GM20431 (cell line): ENCODE data around the gene KCNQ2.

Source experiments
- in situ Hi-C: fragments of 300-500 bp; cut with MseI, MboI; formaldehyde crosslinking; loops from one replicate; pipeline ENCODE4 v1.15.0; 2020; ENCODE audit warnings: low sequenced_read_pairs; ENCODE audit not compliant: unreplicated experiment

The KCNQ2 gene

GRCh38 chr20:63441136-63442099, 31.0 kb downstream of the KCNQ2 start:
- in situ Hi-C loops: no loop called here

GRCh38 chr20:63440366-63440955, 32.0 kb downstream of the KCNQ2 start:
- in situ Hi-C loops: no loop called here

DNA sequence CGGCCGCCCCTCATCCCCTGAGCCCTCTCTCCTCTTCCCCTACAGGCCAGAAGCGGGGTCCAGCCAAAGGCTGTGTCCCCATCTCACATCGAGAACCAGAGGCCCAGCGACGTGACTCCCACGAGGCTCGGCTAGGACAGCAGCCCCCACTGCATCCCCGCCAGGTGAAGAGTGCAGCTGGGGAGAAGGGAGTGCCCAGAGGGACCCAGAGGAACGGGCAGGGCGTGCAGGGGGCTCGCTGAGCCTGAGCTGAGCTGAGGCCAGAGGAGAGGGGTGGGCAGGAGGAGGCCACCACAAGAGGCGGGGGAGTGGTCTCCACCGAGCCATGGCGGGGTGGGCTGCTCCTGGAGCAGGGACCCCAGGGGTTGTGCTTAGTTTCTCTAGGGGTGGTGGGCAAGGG, 32.6 kb downstream of the KCNQ2 start:
- in situ Hi-C loops: no loop called here

- in situ Hi-C loops: no loop called here
Observed at GRCh38 chr20:63438121-63438520, 34.3 kb downstream of the KCNQ2 start.

- in situ Hi-C loops: no loop called here
Observed at GRCh38 chr20:63435552-63435951, 36.9 kb downstream of the KCNQ2 start.

DNA sequence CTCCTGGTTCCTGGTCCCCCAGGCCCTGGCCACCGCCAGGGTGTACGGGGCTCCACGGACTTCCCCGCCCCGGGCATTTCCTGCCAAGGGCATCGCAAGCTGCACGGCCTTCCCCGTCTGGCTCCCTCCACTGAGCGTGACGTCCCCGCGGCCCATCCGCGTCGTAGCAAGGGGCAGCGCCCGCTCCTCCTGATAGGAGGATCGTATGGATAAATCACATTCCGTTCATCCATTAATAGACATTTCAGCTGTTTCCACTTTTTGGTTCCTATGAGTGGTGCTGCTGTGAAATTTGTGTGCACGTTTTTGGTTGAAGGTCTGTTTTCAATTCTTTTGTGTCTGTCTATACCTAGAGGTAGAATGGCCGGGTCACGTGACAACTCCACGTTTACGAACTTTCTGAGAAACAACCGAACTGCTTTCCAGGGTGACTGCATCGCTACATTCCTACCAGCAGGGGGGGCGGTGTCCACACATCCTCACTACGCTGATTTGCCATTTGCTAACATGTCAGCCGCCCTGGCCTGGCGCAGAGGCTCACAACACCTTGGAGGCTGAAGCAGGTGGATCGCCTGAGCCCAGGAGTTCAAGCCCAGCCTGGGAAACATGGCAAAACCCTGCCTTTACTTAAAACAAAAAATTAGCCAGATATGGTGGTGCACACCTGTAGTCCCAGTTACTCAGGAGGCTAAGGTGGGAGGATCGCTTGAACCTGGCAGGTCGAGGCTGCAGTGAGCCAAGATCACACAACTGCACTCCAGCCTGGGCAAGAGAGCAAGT, 37.7 kb downstream of the KCNQ2 start:
- in situ Hi-C loops: no loop called here

DNA sequence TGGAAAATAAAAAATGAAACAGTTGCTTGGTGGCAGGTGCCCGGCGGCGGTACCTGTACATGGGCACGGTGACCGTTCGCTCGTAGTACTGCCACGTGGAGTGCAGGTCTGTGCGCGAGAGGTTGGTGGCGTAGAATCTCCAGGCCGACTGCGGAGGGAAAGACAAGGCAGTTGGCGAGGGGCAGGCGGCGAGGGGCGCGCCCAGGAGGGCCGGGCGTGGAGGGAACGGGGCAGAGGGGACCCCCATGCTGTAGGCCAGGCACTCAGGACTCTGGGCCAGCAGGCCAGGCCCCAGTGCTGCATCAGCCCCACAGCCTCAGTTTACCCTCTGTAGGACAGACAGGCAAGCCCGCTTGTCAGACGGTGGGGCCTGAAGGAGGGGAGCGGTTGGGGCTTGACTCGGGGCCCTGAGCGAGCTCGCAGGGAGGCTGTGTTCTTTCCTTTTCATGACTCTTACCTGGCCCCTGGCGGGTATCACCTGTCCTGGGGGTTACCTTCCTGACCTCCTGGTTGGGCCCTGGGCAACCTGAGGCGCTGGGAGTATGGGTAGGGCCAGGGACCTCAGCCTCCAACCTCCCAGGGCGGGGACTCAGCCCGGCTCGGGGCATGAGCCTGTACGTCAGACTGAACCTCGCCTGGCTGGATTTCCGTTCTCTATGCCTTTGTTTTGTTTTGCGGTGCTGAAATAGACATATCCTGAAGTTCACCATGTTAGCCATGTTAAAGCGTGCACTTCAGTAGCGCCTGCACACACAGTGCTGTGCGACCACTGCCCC, 38.5 kb downstream of the KCNQ2 start:
- in situ Hi-C loops: no loop called here

DNA sequence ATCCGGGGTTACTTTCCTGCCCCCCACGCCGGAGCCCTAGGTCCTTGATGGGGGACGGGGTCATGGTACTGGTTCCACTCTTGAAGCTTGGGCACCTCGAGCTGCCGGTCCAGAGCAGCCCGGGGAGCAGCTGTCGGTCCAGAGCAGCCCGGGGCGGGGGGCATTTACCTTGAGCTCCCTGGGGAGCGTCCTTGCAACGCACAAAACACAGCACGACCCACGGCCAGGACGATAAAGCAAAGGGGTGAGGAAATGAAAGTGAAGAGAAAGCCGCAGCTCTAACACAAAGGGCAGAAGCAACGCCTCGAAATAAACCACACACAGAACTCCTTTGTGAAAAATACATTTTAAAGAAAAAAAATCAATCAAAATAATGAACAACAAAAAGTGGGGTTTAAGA, 39.1 kb downstream of the KCNQ2 start:
- in situ Hi-C loops: no loop called here

DNA sequence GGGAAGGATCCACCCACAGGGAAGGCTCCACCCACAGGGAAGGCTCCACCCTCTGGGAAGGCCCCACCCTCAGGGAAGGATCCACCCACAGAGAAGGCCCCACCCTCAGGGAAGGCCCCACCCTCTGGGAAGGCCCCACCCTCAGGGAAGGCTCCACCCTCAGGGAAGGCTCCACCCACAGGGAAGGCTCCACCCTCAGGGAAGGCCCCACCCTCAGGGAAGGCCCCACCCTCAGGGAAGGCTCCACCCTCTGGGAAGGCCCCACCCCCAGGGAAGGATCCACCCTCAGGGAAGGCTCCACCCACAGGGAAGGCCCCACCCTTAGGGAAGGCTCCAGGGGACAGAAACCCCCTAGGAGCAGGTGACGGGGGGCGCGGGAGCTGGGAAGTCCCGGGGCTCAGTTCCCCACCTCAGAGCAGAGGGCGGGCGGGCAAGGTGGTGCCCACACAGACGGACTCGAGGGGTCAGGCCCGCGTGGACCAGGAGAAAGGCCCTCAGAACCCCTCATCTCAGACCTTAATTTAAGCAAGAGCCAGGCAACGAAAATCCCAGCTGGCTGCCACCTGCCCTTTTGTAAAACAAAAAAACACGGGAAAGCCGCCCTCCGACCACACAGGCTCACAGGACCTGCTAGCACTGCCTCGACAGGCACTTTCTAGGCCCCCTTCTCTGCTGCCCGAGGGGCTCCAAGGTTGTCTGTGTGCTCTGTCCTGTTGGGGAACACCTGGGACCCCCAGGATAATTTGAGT, 39.7 kb downstream of the KCNQ2 start:
- in situ Hi-C loops: no loop called here

- in situ Hi-C loops: no loop called here
Observed at GRCh38 chr20:63431944-63432343, 40.5 kb downstream of the KCNQ2 start.

- in situ Hi-C loops: no loop called here
Observed at GRCh38 chr20:63430891-63431290, 41.6 kb downstream of the KCNQ2 start.

DNA sequence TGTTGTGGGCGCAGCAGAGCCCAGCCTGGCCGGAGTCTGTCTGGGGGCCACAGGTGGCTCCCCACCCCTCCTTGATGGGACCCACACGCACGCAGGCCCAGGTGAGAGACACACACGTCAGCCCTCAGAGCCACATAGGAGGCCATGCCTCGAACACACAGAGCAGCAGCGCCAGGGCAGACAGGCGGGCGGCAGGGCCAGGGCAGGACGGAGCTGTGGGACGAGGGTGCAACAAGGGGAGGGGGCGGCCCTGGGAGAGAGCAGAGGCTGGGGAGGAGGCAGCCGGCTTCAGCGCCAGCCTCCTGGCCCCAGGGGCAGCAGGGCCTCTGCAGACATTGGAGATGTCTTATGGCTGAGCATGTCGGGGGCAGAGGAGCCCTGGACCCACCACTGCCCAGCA, 42.5 kb downstream of the KCNQ2 start:
- in situ Hi-C loops: no loop called here

DNA sequence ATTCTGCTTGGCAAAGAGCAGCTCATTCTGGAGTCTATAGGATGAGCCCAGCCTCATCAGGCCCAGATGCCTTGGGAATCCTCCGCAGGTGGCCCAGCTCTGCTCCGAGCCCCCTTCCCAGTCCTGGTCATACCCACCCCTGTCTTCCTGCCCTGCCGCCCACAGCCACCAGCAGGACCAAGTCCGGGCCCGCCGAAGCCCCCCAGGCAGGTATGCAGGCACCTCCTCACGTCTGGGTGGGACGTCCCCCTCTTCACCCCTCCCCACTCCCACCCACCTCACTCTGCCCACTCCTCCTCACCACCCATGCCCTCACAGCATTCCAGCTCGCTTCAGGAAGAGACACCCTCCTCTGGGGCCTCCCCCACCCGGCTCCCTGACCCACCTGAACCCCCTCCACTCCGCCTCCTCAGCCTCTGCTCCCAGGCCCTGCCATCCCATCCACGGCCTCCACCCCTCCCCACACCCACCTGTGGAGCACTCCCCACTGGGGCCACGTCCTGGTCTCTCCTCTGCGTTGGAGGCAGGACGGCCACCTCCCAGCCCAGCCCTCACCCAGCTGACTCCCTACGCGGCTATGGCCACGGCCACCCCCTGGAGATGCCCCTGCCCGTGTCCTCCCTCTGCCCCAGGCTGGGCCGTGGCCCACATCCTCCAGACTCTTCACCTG, 43.4 kb downstream of the KCNQ2 start:
- in situ Hi-C loops: no loop called here

DNA sequence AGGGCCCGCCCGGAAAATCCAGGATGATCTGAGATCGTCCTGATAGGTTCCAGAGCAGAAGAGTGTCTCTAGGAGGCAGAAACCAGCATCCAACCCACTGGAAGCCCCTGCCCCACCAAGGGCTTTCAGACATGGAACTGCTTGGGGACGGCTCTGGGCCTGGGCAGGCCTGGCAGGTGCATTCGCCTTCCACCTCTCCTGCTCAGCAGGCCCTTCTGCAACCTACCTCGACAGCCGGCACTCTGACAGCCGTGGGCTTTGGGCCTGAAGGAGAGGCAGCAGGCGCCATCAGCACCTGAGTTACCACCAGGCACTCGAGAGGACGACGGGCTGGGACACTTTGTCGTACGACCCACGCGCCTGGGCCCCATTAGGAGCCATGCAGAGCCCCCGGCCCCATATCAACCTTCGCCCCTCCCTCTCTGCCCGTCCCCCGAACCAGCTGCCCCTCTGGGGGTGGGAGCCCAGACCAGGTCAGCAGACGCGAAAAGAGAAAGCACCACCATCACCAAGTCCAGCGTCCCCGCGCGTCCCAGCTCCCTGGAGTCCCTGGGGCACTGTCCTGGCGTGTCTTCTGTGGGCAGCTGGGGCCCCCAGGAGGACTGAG, 44.6 kb downstream of the KCNQ2 start:
- in situ Hi-C loops: no loop called here

- in situ Hi-C loops: no loop called here
Observed at GRCh38 chr20:63427206-63427605, 45.2 kb downstream of the KCNQ2 start.

DNA sequence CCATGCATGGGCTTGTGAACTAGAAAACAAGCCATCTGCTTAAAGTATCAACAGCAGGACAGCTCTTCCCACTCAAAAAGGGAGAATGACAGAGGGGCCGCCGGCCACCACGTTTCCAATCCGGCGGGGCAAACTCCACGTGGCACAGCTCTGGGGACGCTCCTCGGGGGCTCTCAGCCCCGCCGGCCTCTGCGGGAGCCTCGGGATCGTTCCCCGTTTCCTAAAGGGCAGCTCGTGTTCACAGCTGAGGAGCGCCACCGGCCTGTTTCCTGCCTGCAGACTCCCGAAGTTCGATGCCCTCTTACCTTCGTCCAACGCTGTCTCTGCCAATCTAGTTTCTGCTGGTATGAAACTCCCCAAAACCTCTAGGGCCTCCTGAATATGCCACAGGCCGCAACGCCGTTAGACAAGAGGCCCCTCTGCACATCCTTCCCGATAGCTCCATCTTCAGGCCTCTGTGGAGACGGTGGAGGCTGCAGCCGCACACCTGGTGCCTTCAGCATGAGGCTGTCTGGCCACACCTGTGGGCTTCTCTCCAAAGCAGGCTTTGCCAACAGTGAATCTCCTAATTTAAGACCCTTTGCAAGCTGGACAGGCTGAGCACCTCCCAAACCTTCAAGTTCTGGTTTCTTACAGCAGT, 46.5 kb downstream of the KCNQ2 start:
- in situ Hi-C loops: no loop called here

DNA sequence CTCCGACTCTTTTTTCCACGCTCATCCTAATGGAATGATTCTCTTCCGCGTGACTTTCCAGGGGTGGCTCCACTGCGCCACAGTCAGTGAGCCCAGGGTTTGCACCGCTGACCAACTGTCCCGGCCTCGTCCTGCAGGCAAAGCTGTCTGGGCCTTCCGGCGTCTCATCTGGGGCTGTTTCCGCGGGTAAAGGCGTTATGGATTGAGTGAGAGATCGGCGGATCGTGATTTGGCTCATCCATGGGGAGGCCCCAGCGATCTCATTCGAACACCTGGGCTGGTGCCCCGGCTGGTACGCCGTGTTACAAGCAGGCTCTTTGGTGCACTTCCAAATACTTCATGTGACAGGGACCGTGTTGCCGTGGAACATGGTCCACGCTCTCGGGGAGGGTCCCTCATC, 47.8 kb downstream of the KCNQ2 start:
- in situ Hi-C loops: no loop called here

GRCh38 chr20:63423751-63424150, 48.7 kb downstream of the KCNQ2 start:
- in situ Hi-C loops: no loop called here
